Mesenchymal stem cell (in vitro differentiated cells and primary cell): ENCODE measurements around the gene UNC13C.

ENCODE experiments used
- DNase-seq: peaks from one replicate; pipeline ENCODE4 v3.0.0-alpha.2; 2013
- H2AFZ ChIP-seq: one replicate; pipeline ENCODE4 v1.6.1; 2013; ENCODE audit warnings: low read depth, mild to moderate bottlenecking, control low read depth, inconsistent platforms, low read length, moderate library complexity
- H2AK5ac ChIP-seq: 2 replicates; pipeline ENCODE4 v1.6.1; 2013; ENCODE audit warnings: low read length, moderate library complexity, mild to moderate bottlenecking, inconsistent platforms; ENCODE audit not compliant: severe bottlenecking
- H2BK120ac ChIP-seq: one replicate; pipeline ENCODE4 v1.6.1; 2013; ENCODE audit warnings: low read depth, mild to moderate bottlenecking, inconsistent platforms, low read length, moderate library complexity
- H2BK12ac ChIP-seq, 2 experiments: one replicate each; pipeline ENCODE4 v1.6.1; 2013; ENCODE audit warnings: inconsistent platforms in 2 of 2, low read length in 2 of 2, mild to moderate bottlenecking in 2 of 2, moderate library complexity in 2 of 2, control low read depth in 1 of 2
- H2BK15ac ChIP-seq: one replicate; pipeline ENCODE4 v1.6.1; 2013; ENCODE audit warnings: mild to moderate bottlenecking, low read depth, inconsistent platforms; ENCODE audit not compliant: poor library complexity, severe bottlenecking
- H2BK5ac ChIP-seq: 2 replicates; pipeline ENCODE4 v1.6.1; 2013; ENCODE audit warnings: low read depth, mild to moderate bottlenecking, low read length, control low read depth, inconsistent platforms; ENCODE audit not compliant: poor library complexity, severe bottlenecking
- H3K14ac ChIP-seq, 2 experiments: one replicate each; pipeline ENCODE4 v1.6.1; 2013; ENCODE audit warnings: inconsistent platforms in 2 of 2, low read length in 2 of 2, control low read depth in 1 of 2, mild to moderate bottlenecking in 1 of 2, moderate library complexity in 1 of 2
- H3K18ac ChIP-seq, 2 experiments: one replicate each; pipeline ENCODE4 v1.6.1; 2013; ENCODE audit warnings: inconsistent platforms in 2 of 2, low read length in 2 of 2, control low read depth in 1 of 2, low read depth in 1 of 2, mild to moderate bottlenecking in 1 of 2
- H3K23ac ChIP-seq, 2 experiments: one replicate each; pipeline ENCODE4 v1.6.1; 2013; ENCODE audit warnings: inconsistent platforms in 2 of 2, low read length in 2 of 2, mild to moderate bottlenecking in 2 of 2, moderate library complexity in 2 of 2, control low read depth in 1 of 2
- H3K27ac ChIP-seq: 2 replicates; pipeline ENCODE4 v1.5.1; 2013; ENCODE audit warnings: mild to moderate bottlenecking, moderate library complexity, low read length, control low read depth, inconsistent platforms; ENCODE audit not compliant: poor library complexity, severe bottlenecking
- H3K27me3 ChIP-seq, 2 experiments: 2 replicates each; pipeline versions ENCODE4 v1.6.1 to v1.7.0; 2013; ENCODE audit warnings: low read length in 2 of 2, mild to moderate bottlenecking in 2 of 2, moderate library complexity in 2 of 2, control low read depth in 1 of 2, inconsistent platforms in 1 of 2; ENCODE audit not compliant: control insufficient read depth in 1 of 2, insufficient read depth in 1 of 2
- H3K36me3 ChIP-seq, 2 experiments: 2 replicates each; pipeline versions ENCODE4 v1.6.1 to v1.7.0; 2013; ENCODE audit warnings: low read length in 2 of 2, control low read depth in 1 of 2, inconsistent platforms in 1 of 2, low read depth in 1 of 2, mild to moderate bottlenecking in 1 of 2; ENCODE audit not compliant: insufficient read depth in 2 of 2, control insufficient read depth in 1 of 2
- H3K4ac ChIP-seq, 2 experiments: one replicate each; pipeline ENCODE4 v1.6.1; 2013; ENCODE audit warnings: inconsistent platforms in 2 of 2, low read length in 2 of 2, mild to moderate bottlenecking in 2 of 2, moderate library complexity in 2 of 2, control low read depth in 1 of 2, low read depth in 1 of 2
- H3K4me1 ChIP-seq: 2 replicates; pipeline ENCODE4 v1.6.1; 2013; ENCODE audit warnings: low read depth, low read length, control low read depth; ENCODE audit not compliant: control insufficient read depth, insufficient read depth
- H3K4me2 ChIP-seq: 2 replicates; pipeline ENCODE4 v1.6.1; 2013; ENCODE audit warnings: low read length, mild to moderate bottlenecking, inconsistent platforms; ENCODE audit not compliant: poor library complexity, severe bottlenecking
- H3K4me3 ChIP-seq, 2 experiments: 2 replicates each; pipeline versions ENCODE4 v1.5.1 to v1.7.0; 2013; ENCODE audit warnings: low read length in 2 of 2, mild to moderate bottlenecking in 2 of 2, control low read depth in 1 of 2, low read depth in 1 of 2; ENCODE audit not compliant: insufficient read depth in 1 of 2
- H3K79me1 ChIP-seq: replicated peaks from 2 replicates; pipeline ENCODE4 v1.6.1; 2013; ENCODE audit warnings: mild to moderate bottlenecking, control low read depth, low read length, inconsistent platforms; ENCODE audit not compliant: poor library complexity, severe bottlenecking
- H3K9ac ChIP-seq: 2 replicates; pipeline ENCODE4 v1.7.0; 2013; ENCODE audit warnings: mild to moderate bottlenecking, low read length, moderate library complexity
- H3K9me3 ChIP-seq: 2 replicates; pipeline ENCODE4 v1.7.0; 2013; ENCODE audit warnings: mild to moderate bottlenecking, low read length; ENCODE audit not compliant: control insufficient read depth
- H4K8ac ChIP-seq: one replicate; pipeline ENCODE4 v1.6.1; 2013; ENCODE audit warnings: inconsistent platforms, mild to moderate bottlenecking, low read length, moderate library complexity
- H4K91ac ChIP-seq: one replicate; pipeline ENCODE4 v1.6.1; 2013; ENCODE audit warnings: mild to moderate bottlenecking, low read length, inconsistent platforms
- WGBS: methylation state at CpG from one replicate; pipeline ENCODE4 v1.1.7; 2013; ENCODE audit warnings: mixed read lengths; 5-methylcytosine and 5-hydroxymethylcytosine counted together

UNC13C gene

GRCh38 chr15:53974813-53975212, 3.4 kb upstream of the UNC13C start:
- Histone ChIP-seq H2BK5ac (no peak overlapping the region), H4K91ac (no peak overlapping the region), H2BK120ac (no peak overlapping the region), H3K36me3 (no peaks in the 10 kb centered on the region), H3K9ac (no peak overlapping the region), H2BK15ac (no peak overlapping the region), H3K4me1 (peaks cover 3% of the 10 kb centered on the region), H3K4me3 (no peak overlapping the region), H3K14ac (no peak overlapping the region), H4K8ac (no peak overlapping the region), H3K4ac (no peak overlapping the region), H2AK5ac (no peak overlapping the region), H3K27ac (no peak overlapping the region), H3K9me3 (no peaks in the 10 kb centered on the region), H2AFZ (no peak overlapping the region), H3K18ac (no peak overlapping the region), H3K27me3 (peaks cover 0 to 19% of the 10 kb centered on the region in 2 experiments), H2BK12ac (no peak overlapping the region), H3K4me2 (no peak overlapping the region), H3K79me1 (no peaks in the 10 kb centered on the region), H3K23ac (no peak overlapping the region)
- DNase-seq, result no peak
- 51% methylated on average over 2 of the region's 3 CpGs for WGBS

DNA sequence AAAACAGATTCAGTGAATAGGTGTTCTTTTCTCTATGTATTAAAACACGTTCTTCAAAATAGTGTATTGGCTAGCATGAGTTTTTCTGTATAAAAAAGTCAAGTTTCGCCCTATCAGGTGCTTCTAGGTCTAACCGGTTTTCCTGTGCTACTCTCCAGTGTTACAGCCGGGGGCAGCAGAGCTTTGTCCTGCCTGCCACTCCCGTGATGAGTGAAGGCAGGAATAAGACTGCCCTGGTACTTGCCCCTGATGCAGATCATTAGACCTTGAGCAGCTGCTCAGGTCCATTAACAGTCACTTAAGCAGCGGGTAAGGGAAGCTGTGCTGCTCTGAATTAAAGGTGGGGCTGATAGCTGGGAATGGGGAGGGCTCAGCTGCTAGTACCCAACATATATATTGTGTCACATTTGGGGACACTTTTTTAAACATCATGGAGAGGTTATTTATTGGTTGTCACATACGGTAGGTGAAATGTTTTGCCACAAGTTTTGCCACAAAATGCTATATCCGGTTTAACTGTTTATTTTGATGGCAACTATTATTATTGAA, 1.3 kb upstream of the UNC13C start:
- Histone ChIP-seq H3K27me3 (peaks cover 0 to 19% of the 10 kb centered on the region in 2 experiments), H2BK15ac (no peak overlapping the region), H2BK5ac (no peak overlapping the region), H2AFZ (no peak overlapping the region), H4K91ac (no peak overlapping the region), H3K23ac (no peak overlapping the region), H3K14ac (no peak overlapping the region), H4K8ac (no peak overlapping the region), H3K4me1 (peaks cover 3% of the 10 kb centered on the region), H2AK5ac (no peak overlapping the region), H3K36me3 (no peaks in the 10 kb centered on the region), H3K27ac (no peak overlapping the region), H3K79me1 (no peaks in the 10 kb centered on the region), H3K9ac (no peak overlapping the region), H3K9me3 (no peaks in the 10 kb centered on the region), H2BK120ac (no peak overlapping the region), H2BK12ac (no peak overlapping the region), H3K4ac (no peak overlapping the region), H3K18ac (no peak overlapping the region), H3K4me2 (no peak overlapping the region), H3K4me3 (no peak overlapping the region)
- DNase-seq, result no peak
- WGBS, result 16% methylated on average over 6 of the region's 8 CpGs

DNA sequence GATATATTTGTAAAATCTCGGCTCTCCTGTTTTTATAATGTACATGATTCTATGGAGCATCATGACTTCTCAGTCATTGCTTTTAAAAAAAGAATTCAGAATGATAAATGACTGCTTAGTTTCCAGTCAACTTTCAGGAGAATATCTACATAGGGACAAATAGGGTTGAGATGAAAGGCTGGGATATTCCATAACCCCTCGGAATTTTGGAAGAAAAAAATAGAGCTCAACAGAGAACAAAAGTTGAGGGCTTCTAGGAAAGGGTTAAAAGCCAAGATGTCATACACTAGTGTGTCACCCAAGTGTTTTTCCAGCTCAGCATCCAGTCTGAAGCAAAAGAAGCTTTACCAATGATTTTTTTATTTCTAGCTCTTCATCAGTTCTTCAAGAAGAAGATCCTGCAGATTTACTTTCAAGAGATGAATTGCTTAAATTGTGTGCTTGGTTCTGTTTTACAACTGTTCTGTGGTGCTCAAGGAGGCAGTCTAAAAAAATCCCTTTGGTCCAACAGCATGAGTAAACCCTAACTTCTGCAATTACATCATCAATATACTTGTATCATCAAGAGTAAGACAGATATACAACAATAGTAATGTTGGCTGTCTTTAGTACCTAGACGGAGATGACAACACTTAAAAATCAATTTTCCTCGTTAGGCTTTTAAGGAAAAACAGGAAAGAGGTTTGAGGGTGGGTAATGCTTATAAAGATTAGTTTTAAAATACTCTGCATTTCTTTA, 979 bp downstream of the UNC13C start:
- Histone ChIP-seq H4K8ac (no peak overlapping the region), H2BK120ac (no peak overlapping the region), H2BK5ac (no peak overlapping the region), H3K9ac (no peak overlapping the region), H3K23ac (no peak overlapping the region), H3K36me3 (no peaks in the 10 kb centered on the region), H3K14ac (no peak overlapping the region), H2AK5ac (no peak overlapping the region), H3K4ac (no peak overlapping the region), H3K27ac (no peak overlapping the region), H3K4me1 (peaks cover 3% of the 10 kb centered on the region), H2BK12ac (no peak overlapping the region), H3K79me1 (no peaks in the 10 kb centered on the region), H3K9me3 (no peaks in the 10 kb centered on the region), H3K4me2 (no peak overlapping the region), H3K27me3 (peaks cover 0 to 19% of the 10 kb centered on the region in 2 experiments), H4K91ac (no peak overlapping the region), H2AFZ (no peak overlapping the region), H3K4me3 (no peak overlapping the region), H3K18ac (no peak overlapping the region), H2BK15ac (no peak overlapping the region)
- no peak for DNase-seq
- 74% methylated on average over 1 of the region's 4 CpGs for WGBS

GRCh38 chr15:53980021-53980420, 1.8 kb downstream of the UNC13C start:
- no peak overlapping the region for H2BK120ac ChIP-seq
- H3K14ac ChIP-seq, result no peak overlapping the region
- no peak overlapping the region for H3K18ac ChIP-seq
- H2AFZ ChIP-seq, result no peak overlapping the region
- H3K4me2 ChIP-seq, result no peak overlapping the region
- no peaks in the 10 kb centered on the region for H3K36me3 ChIP-seq
- H3K9me3 ChIP-seq, result no peaks in the 10 kb centered on the region
- H3K4me1 ChIP-seq, result peaks cover 3% of the 10 kb centered on the region
- H3K23ac ChIP-seq, result no peak overlapping the region
- no peak overlapping the region for H3K27ac ChIP-seq
- no peak overlapping the region for H4K8ac ChIP-seq
- H2BK5ac ChIP-seq, result no peak overlapping the region
- no peak overlapping the region for H4K91ac ChIP-seq
- no peak overlapping the region for H3K9ac ChIP-seq
- no CpG with 5 or more reads among the region's 2 CpGs for WGBS
- no peaks in the 10 kb centered on the region for H3K79me1 ChIP-seq
- no peak overlapping the region for H2AK5ac ChIP-seq
- H3K4me3 ChIP-seq, result no peak overlapping the region
- DNase-seq, result no peak
- H2BK15ac ChIP-seq, result no peak overlapping the region
- no peak overlapping the region for H2BK12ac ChIP-seq
- H3K4ac ChIP-seq, result no peak overlapping the region
- peaks cover 0 to 19% of the 10 kb centered on the region in 2 experiments for H3K27me3 ChIP-seq
